Activated B cell treated with CpG ODN at 0.5 μM for 24 hours (primary cell): Measurements from ENCODE around the gene NOL4L. TPM values are rescaled to one million over a fixed set of nuclear protein-coding genes. Genes with fewer than 3 reads are reported as not detected.

ENCODE experiments used
- ATAC-seq: fragments of 200-7000 bp; cut with Tn5 transposase; one replicate; pipeline ENCODE4 v1.10.0; 2021; ENCODE audit warnings: low read depth, mild to moderate bottlenecking, moderate library complexity
- CTCF ChIA-PET: fragments of 350-600 bp; sonication (Branson Sonifier 250); formaldehyde crosslinking; loops from one replicate; lab custom pipeline; 2021; ENCODE audit warnings: antibody characterized with exemption; lab: Charles Lee
- POLR2A ChIA-PET: fragments of 350-600 bp; sonication (Branson Sonifier 250); formaldehyde crosslinking; loops from one replicate; lab custom pipeline; 2021; ENCODE audit warnings: antibody characterized with exemption; lab: Charles Lee
- DNase-seq: peaks from one replicate; pipeline ENCODE4 v3.0.0; 2022
- H3K27ac Mint-ChIP-seq: one replicate; pipeline ENCODE4 v1.8.0; 2020; ENCODE audit warnings: mixed read lengths
- H3K27me3 Mint-ChIP-seq: one replicate; pipeline ENCODE4 v1.8.0; 2021; ENCODE audit warnings: mixed read lengths
- H3K36me3 Mint-ChIP-seq: one replicate; pipeline ENCODE4 v1.8.0; 2021; ENCODE audit warnings: low read depth, mixed read lengths
- H3K4me1 Mint-ChIP-seq: one replicate; pipeline ENCODE4 v1.8.0; 2021; ENCODE audit warnings: mixed read lengths
- H3K4me3 Mint-ChIP-seq: one replicate; pipeline ENCODE4 v1.8.0; 2020; ENCODE audit warnings: mild to moderate bottlenecking, mixed read lengths
- H3K9me3 Mint-ChIP-seq: one replicate; pipeline ENCODE4 v1.8.0; 2020; ENCODE audit warnings: mixed read lengths
- intact Hi-C: fragments of 100-400 bp; cut with micrococcal nuclease; formaldehyde crosslinking; loops from one replicate; pipeline ENCODE4 v1.15.1; 2024
- total RNA-seq: library from RNA; stranded (reverse); gene quantifications from 2 replicates; pipeline ENCODE4 v1.2.3, GENCODE V29; 2022
- TF ChIP-seq, protein P1 (sequence below): fragments of 200-600 bp; IDR thresholded peaks from one replicate; pipeline ENCODE4 v1.8.0; 2022; ENCODE audit warnings: antibody characterized with exemption, mild to moderate bottlenecking

Gene NOL4L
- total RNA-seq, 1 donor from 2014 or later = 4.7 TPM

DNA sequence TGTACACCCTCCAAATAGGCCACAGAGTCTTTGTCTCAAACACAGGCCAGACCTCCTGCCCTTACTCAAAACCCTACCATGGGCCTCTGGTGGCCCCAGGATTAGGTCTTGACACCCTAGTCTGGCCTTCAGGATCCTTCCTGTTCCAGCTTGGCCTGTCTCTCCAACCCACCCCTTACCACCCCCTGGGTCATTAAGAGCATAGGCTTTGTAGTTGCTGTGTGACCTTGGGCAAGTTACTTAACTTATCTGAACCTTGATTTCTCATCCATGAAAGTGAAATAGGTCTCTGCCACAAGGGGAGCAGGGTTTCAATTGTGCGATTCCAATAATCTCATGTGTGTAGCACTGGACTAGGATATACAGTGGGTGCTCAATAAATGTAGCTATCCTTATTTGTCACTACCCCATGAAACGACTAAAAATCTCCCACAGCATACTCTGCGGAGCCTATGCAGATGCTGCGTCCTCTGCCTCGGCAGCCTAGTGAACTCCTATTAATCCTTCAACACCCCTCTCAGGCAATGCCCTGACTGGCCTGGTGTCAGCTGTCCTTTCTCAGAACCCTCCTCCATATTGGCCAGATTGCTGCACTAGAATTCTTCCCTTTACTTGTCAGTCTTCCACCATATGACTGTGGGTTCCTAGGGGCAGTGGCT, 39.7 kb upstream of the NOL4L start:
- H3K27me3 Mint-ChIP-seq = peaks cover 2% of the 10 kb centered on the region
- TF ChIP-seq, protein P1, sequence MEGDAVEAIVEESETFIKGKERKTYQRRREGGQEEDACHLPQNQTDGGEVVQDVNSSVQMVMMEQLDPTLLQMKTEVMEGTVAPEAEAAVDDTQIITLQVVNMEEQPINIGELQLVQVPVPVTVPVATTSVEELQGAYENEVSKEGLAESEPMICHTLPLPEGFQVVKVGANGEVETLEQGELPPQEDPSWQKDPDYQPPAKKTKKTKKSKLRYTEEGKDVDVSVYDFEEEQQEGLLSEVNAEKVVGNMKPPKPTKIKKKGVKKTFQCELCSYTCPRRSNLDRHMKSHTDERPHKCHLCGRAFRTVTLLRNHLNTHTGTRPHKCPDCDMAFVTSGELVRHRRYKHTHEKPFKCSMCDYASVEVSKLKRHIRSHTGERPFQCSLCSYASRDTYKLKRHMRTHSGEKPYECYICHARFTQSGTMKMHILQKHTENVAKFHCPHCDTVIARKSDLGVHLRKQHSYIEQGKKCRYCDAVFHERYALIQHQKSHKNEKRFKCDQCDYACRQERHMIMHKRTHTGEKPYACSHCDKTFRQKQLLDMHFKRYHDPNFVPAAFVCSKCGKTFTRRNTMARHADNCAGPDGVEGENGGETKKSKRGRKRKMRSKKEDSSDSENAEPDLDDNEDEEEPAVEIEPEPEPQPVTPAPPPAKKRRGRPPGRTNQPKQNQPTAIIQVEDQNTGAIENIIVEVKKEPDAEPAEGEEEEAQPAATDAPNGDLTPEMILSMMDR = no peak
- ChIA-PET POLR2A (interaction anchor here (1.0 kb wide), 1 partner anchor 140 kb away, joined by 3 read pairs; no protein-coding TSS in a partner anchor), CTCF (no interaction called here)
- H3K4me3 Mint-ChIP-seq = no peak overlapping the region
- intact Hi-C loops = loop anchor here (5.0 kb wide), 1 partner anchor 88 kb away; no protein-coding TSS in a partner anchor
- peaks cover 13% of the 10 kb centered on the region for H3K4me1 Mint-ChIP-seq
- H3K36me3 Mint-ChIP-seq = no peaks in the 10 kb centered on the region
- no peaks in the 10 kb centered on the region for H3K9me3 Mint-ChIP-seq
- DNase-seq = no peak
- no peak for ATAC-seq
- no peak overlapping the region for H3K27ac Mint-ChIP-seq

DNA sequence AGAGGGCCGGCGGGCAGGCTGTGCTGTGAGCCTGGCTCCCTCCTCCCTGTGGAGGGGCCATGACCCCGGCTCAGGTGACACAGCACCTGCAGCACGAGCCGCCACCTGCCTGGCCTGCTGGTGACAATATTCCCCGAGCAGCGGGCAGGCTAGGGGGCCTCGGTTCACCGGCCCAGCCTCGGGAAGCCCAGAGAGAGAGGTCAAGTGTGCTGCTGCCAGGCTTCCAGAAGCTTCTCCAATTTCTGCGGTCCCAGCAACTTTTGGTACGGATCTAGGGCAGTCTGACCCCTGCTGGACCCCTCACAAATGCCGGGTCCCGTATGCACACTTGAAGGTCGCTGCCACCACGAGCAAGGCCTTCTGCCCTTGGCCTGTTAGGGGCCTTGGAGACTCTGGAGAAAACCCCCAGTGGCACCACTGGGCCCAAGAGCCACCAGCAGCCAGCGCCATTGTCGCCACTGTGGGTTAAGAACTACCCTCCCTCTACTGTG, 38.6 kb upstream of the NOL4L start:
- H3K27me3 Mint-ChIP-seq = peaks cover 4% of the 10 kb centered on the region
- intact Hi-C loops = no loop called here
- H3K4me1 Mint-ChIP-seq = peaks cover 13% of the 10 kb centered on the region
- POLR2A ChIA-PET = interaction anchor here (0.6 kb wide), 1 partner anchor 22 kb away, joined by 8 read pairs; no protein-coding TSS in a partner anchor
- H3K4me3 Mint-ChIP-seq = no peak overlapping the region
- DNase-seq = no peak
- H3K27ac Mint-ChIP-seq = no peak overlapping the region
- ATAC-seq = no peak
- no peaks in the 10 kb centered on the region for H3K36me3 Mint-ChIP-seq
- H3K9me3 Mint-ChIP-seq = no peaks in the 10 kb centered on the region
- CTCF ChIA-PET = no interaction called here
- TF ChIP-seq, protein P1 = no peak

DNA sequence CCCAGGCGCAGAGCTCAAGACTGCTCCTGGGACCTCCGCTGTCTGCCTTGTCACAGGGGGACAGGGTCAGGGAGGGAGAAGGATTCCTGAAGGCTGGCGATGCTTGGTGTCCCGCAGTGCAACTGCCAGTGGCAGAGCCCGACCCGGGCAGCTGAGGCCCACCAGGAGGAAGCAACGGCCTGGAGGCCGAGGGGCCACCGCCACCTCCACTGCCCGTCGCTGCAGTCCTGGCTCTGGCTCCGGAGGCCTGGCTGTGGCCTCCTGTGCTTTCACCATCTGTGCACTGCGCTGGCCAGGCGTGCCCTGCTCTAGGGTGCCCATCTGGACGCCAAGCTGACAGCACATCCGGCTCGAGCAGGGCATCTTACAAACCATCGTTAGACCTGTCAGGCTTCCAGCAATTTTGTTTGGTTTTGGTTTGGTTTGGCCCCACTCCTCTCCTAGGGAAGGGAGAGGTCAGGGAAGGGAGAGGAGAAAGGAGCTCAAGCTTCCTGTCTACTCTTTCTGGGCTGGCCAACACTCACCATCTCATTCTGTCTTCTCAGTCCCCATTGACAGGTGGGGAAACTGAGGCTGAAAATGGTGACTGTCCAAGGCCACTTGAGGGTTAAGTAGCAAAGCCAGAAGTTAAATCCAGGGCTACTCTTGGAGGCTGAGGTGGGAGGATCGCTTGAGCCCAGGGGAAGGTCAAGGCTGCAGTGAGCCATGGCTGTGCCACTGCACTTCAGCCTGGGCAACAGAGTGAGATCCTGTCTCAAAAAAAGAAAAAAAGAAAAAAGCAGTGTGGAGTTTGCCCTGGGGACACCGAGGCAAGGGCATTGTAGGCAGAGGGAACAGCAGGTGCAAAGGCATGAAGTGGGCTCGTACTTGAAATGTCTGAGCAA, 37.7 kb upstream of the NOL4L start:
- Mint-ChIP-seq H3K36me3 (no peaks in the 10 kb centered on the region), H3K9me3 (no peaks in the 10 kb centered on the region), H3K4me3 (no peak overlapping the region), H3K27me3 (peaks cover 4% of the 10 kb centered on the region), H3K27ac (no peak overlapping the region), H3K4me1 (peaks cover 7% of the 10 kb centered on the region)
- DNase-seq (no peak), ATAC-seq (no peak)
- POLR2A ChIA-PET = interaction anchor here (0.6 kb wide), 1 partner anchor 23 kb away, joined by 8 read pairs; no protein-coding TSS in a partner anchor
- intact Hi-C loops = no loop called here
- TF ChIP-seq, protein P1 = no peak
- CTCF ChIA-PET = no interaction called here

DNA sequence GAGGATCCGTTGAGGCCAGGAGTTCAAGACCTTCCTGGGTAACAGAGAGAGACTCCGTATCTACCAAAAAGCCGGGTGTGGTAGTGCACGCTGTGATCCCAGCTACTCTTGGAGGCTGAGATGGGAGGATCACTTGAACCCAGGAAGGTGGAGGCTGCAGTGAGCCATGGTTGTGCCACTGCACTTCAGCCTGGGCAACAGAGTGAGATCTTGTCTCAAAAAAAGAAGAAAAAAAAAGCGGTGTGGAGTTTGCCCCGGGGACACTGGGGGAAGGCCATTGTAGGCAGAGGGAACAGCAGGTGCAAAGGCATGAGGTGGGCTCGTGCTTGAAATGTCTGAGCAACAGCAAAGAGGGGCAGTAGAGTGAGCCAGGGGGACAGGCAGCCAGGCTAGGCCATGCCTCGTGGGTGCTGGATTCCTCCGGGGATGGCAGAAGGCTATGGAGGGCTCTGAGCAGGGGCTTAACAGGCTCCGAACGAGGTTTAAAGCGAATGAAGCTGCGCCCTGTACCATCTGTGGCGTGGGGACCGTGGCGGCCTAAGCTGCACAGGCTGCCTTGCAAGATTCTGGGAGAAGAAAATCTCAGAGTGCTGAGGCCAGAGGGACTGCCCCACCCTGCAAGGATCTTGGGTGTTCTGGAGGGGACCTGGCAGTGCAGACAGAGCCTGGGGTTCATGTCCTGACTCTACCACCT, 36.9 kb upstream of the NOL4L start:
- Mint-ChIP-seq H3K4me3 (no peak overlapping the region), H3K27me3 (peaks cover 7% of the 10 kb centered on the region), H3K36me3 (no peaks in the 10 kb centered on the region), H3K9me3 (no peaks in the 10 kb centered on the region), H3K27ac (no peak overlapping the region), H3K4me1 (peaks cover 2% of the 10 kb centered on the region)
- ATAC-seq (no peak), DNase-seq (no peak)
- TF ChIP-seq, protein P1 = no peak
- intact Hi-C loops = no loop called here
- CTCF ChIA-PET = no interaction called here
- POLR2A ChIA-PET = no interaction called here
